Kidney (tissue), 14 donors: ENCODE measurements around the gene POLRMT. TPM values are rescaled to one million over a fixed set of nuclear protein-coding genes. Genes with fewer than 3 reads are reported as not detected.
A peak's percentile ranks its signal among the peaks of the same experiment; 100 is the strongest.

ENCODE experiments used
- DNase-seq, 5 donors: peaks; one replicate each; pipeline ENCODE4 v3.0.0-alpha.2; 2013 to 2020
- FAIRE-seq: peaks from 2 replicates; lab custom pipeline; 2012; peaks lifted over from hg19 to GRCh38; lab: Jason Lieb, UNC
- H3K27ac ChIP-seq, 2 donors: one replicate each; pipeline ENCODE4 v1.7.0; 2013; ENCODE audit warnings: low read depth in 2 of 2, low read length in 2 of 2, inconsistent platforms in 1 of 2
- H3K27me3 ChIP-seq: one replicate; pipeline ENCODE4 v1.7.1; 2013; ENCODE audit warnings: low read length, inconsistent platforms; ENCODE audit not compliant: control insufficient read depth, insufficient read depth
- H3K36me3 ChIP-seq, 3 donors: one replicate each; pipeline versions ENCODE4 v1.7.0 to v1.7.1; 2013; ENCODE audit warnings: low read length in 3 of 3, control low read depth in 1 of 3, inconsistent platforms in 1 of 3; ENCODE audit not compliant: insufficient read depth in 3 of 3, control insufficient read depth in 2 of 3
- H3K4me1 ChIP-seq, 3 donors: one replicate each; pipeline versions ENCODE4 v1.7.0 to v1.7.1; 2013; ENCODE audit warnings: low read length in 3 of 3, inconsistent platforms in 1 of 3, low read depth in 1 of 3; ENCODE audit not compliant: control insufficient read depth in 2 of 3, insufficient read depth in 2 of 3
- H3K4me3 ChIP-seq, 3 donors: one replicate each; pipeline versions ENCODE4 v1.7.0 to v1.8.1; 2013; ENCODE audit warnings: low read length in 3 of 3, control low read depth in 1 of 3, inconsistent platforms in 1 of 3
- H3K9ac ChIP-seq, 3 donors: one replicate each; pipeline versions ENCODE4 v1.7.0 to v1.7.1; 2013; ENCODE audit warnings: low read length in 3 of 3, control low read depth in 1 of 3, inconsistent platforms in 1 of 3
- H3K9me3 ChIP-seq, 3 donors: one replicate each; pipeline versions ENCODE4 v1.7.0 to v1.7.1; 2013; ENCODE audit warnings: low read length in 3 of 3, control low read depth in 1 of 3, inconsistent platforms in 1 of 3; ENCODE audit not compliant: control insufficient read depth in 2 of 3, insufficient read depth in 1 of 3
- CTCF ChIP-seq: IDR thresholded peaks from 3 replicates; pipeline ENCODE4 v1.5.1; 2012; ENCODE audit warnings: mild to moderate bottlenecking, moderate library complexity, borderline replicate concordance; ENCODE audit not compliant: insufficient read depth; ENCODE audit errors: extremely low read depth
- intact Hi-C: fragments of 100-400 bp; cut with DNase I; formaldehyde crosslinking; loops from one replicate; pipeline ENCODE4 v1.11.1; 2022
- polyA plus RNA-seq: library from polyadenylated mRNA; stranded (reverse); fragments of 350-450 nt; fragmentation: Illumina TruSeq; extraction: RNeasy Lipid Tissue Mini Kit (QIAGEN cat#74804); gene quantifications from one replicate; pipeline ENCODE4 v1.2.3, GENCODE V29; 2014; ENCODE audit warnings: low read depth, low replicate concordance; ENCODE audit not compliant: insufficient read depth
- total RNA-seq: library from RNA; stranded (reverse); fragmentation: NEBNext Ultra II Directional; extraction: Animal tissue kit (Norgen Biotek cat#: 25700); gene quantifications from one replicate; pipeline ENCODE4 v1.2.1, GENCODE V29; 2021
- donor health status: control.
- donor health status: control.
- donor health status: control.
- donor health status: control.
- donor health status: control.
- donor health status: DM: yes; HTN: yes; CAD: no.
- donor health status: Normal renal cell carcinoma (clear cell type).

The POLRMT gene
- total and polyA plus RNA-seq, 2 donors from 2014 or later = 49.8 to 117 TPM

- H3K9me3 ChIP-seq = no peaks in the 10 kb centered on the region
- H3K27me3 ChIP-seq = no peaks in the 10 kb centered on the region
- intact Hi-C loops = no loop called here
- FAIRE-seq (no peak), DNase-seq (peak in 1 of 5 donors; percentile 54)
- peaks cover 0 to 8% (median 4%) of the 10 kb centered on the region in 3 donors for H3K4me1 ChIP-seq
- no peak overlapping the region for H3K4me3 ChIP-seq
- no peak overlapping the region for H3K9ac ChIP-seq
- H3K27ac ChIP-seq = no peak overlapping the region
- TF ChIP-seq CTCF = no peak
- H3K36me3 ChIP-seq = no peaks in the 10 kb centered on the region
Measured at GRCh38 chr19:641702-642101, 8.4 kb upstream of the POLRMT start.

DNA sequence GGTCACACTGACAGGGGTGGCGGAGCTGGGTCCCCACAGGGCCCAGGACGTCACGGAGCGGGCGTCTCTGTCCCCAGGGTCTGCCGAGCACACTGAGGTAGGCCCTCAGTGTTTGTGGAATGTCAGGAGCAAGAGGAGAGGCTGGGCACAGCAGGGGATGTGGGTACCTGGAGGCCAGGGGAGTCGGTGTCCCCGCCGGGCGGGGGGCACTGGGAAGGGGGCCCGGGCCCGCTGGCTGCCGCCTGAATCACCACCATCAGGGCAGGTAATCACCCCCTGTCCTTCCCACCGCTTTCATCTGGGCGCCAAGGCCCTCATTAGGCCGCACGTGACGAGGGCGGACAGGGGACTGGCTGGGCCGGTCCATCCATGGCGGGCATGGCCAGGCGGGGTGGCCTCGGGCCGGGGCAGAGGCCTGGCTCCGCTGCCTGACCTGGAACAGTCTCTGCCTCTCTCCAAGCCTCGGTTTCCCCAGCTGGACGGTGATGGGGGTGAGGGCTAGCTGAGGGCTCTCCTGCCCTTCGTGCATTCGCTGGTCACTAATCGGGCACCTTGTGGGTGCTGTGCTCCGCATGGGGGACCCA, 7.4 kb upstream of the POLRMT start:
- Histone ChIP-seq H3K27me3 (no peaks in the 10 kb centered on the region), H3K9me3 (no peaks in the 10 kb centered on the region), H3K4me3 (no peak overlapping the region), H3K4me1 (peaks cover 0 to 8% (median 4%) of the 10 kb centered on the region in 3 donors), H3K36me3 (no peaks in the 10 kb centered on the region), H3K27ac (no peak overlapping the region), H3K9ac (no peak overlapping the region)
- TF ChIP-seq CTCF = no peak
- DNase-seq (peak in 1 of 5 donors; percentile 55), FAIRE-seq (no peak)
- intact Hi-C loops = no loop called here

- intact Hi-C loops = no loop called here
- DNase-seq = peak in 1 of 5 donors; percentile 65
- Histone ChIP-seq H3K4me3 (no peak overlapping the region), H3K27me3 (no peaks in the 10 kb centered on the region), H3K9ac (no peak overlapping the region), H3K9me3 (no peaks in the 10 kb centered on the region), H3K36me3 (no peaks in the 10 kb centered on the region), H3K27ac (no peak overlapping the region), H3K4me1 (peaks cover 0 to 8% (median 4%) of the 10 kb centered on the region in 3 donors)
- no peak for FAIRE-seq
- no peak for TF ChIP-seq CTCF
Measured at GRCh38 chr19:640161-640558, 6.8 kb upstream of the POLRMT start.
